ENCODE measurements around the gene CDK10.
"Not testable (repeated sequence)": the region's sequence is repeated elsewhere in the genome, so short reads cannot be mapped to it uniquely, and the experiment has no call there.

Gene CDK10

DNA sequence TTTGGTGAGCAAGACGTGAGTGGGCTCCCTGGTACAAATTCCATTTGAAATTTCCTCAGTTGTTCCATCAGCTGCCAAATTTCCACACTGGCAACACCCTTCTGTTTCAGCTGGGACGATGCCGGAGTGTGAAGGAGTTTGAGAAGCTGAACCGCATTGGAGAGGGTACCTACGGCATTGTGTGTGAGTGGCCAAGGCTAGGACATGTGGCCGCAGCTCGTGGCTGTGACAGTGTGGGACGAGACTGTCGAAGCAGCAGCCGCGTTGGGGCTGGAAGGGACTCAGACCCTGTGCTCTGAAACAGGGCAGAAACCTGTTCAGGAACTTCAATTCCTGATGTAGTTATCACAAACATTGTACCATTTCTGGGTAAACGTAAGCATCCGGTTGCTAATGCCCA is 2.7 kb downstream of the CDK10 start:
- H3K27ac ChIP-seq (ENCODE audit: low read length) = no peak overlapping the region

DNA sequence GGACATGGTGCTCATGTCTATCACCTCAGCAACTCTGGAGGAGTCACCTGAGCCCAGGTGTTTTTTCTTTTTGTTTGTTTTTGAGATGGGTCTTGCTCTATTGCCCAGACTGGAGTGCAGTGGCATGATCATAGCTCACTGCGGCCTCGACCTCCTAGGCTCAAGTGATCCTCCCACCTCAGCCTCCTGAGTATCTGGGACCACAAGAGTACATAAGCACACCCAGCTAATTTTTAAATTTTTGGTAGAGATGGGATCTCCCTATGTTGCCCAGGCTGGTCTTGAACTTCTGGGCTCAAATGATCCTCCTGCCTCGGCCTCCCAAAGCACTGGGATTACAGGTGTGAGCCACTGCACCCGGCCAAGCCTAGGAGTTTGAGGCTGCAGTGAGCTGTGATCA is 3.1 kb downstream of the CDK10 start:
- not testable (repeated sequence) for H3K9ac ChIP-seq (ENCODE audit: low read length in 2 of 2); H3K27ac ChIP-seq (ENCODE audit: low read length); H3K4me1 ChIP-seq (ENCODE audit: control insufficient read depth, insufficient read depth, low read length); H3K27me3 ChIP-seq (ENCODE audit: control insufficient read depth in 1 of 2, insufficient read depth in 2 of 2, low read length in 2 of 2); H3K9me3 ChIP-seq (ENCODE audit: control insufficient read depth in 2 of 2, low read length in 2 of 2); H3K4me3 ChIP-seq (ENCODE audit: low read length in 2 of 2)
- H3K36me3 ChIP-seq (ENCODE audit: control insufficient read depth in 2 of 2, insufficient read depth in 2 of 2, low read length in 2 of 2) = peaks cover 23 to 24% of the 10 kb centered on the region in 2 donors

More for the DNA sequence above, 2.7 kb downstream of the CDK10 start:
- Histone ChIP-seq H3K9me3 (ENCODE audit: control insufficient read depth in 2 of 2, low read length in 2 of 2) (no peaks in the 10 kb centered on the region), H3K27me3 (ENCODE audit: control insufficient read depth in 1 of 2, insufficient read depth in 2 of 2, low read length in 2 of 2) (no peaks in the 10 kb centered on the region), H3K4me3 (ENCODE audit: low read length in 2 of 2) (no peak overlapping the region), H3K4me1 (ENCODE audit: control insufficient read depth, insufficient read depth, low read length) (peaks cover 8% of the 10 kb centered on the region), H3K9ac (ENCODE audit: low read length in 2 of 2) (no peak overlapping the region), H3K36me3 (ENCODE audit: control insufficient read depth in 2 of 2, insufficient read depth in 2 of 2, low read length in 2 of 2) (peaks cover 20 to 21% of the 10 kb centered on the region in 2 donors)

DNA sequence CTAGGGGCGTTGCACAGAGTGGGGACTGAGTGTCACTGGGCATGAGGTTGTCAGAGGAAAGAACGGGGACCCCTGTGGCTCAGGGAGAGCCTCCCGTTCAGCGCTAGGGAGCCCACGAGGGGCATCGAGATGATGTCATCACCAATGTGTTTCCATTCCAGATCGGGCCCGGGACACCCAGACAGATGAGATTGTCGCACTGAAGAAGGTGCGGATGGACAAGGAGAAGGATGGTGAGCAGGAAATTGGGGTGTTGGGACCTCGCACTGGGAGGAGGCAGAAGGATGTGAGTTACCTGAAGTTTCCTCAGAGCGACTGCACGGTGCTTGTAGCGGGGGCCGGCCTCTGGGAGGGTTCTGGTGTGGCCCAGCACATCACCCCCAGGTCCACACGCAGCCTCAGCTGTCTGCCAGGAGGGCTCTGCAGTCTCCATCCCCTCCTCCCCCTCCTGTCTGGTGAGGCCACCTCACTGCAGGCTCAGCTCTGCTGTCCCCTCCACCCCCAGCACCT is 4.0 kb downstream of the CDK10 start:
- H3K4me1 ChIP-seq (ENCODE audit: control insufficient read depth, insufficient read depth, low read length) = peaks cover 8% of the 10 kb centered on the region
- no peak overlapping the region for H3K27ac ChIP-seq (ENCODE audit: low read length)
- peaks cover 23 to 24% of the 10 kb centered on the region in 2 donors for H3K36me3 ChIP-seq (ENCODE audit: control insufficient read depth in 2 of 2, insufficient read depth in 2 of 2, low read length in 2 of 2)
- H3K27me3 ChIP-seq (ENCODE audit: control insufficient read depth in 1 of 2, insufficient read depth in 2 of 2, low read length in 2 of 2) = no peaks in the 10 kb centered on the region
- H3K9me3 ChIP-seq (ENCODE audit: control insufficient read depth in 2 of 2, low read length in 2 of 2) = no peaks in the 10 kb centered on the region
- no peak overlapping the region for H3K9ac ChIP-seq (ENCODE audit: low read length in 2 of 2)
- H3K4me3 ChIP-seq (ENCODE audit: low read length in 2 of 2) = no peak overlapping the region

DNA sequence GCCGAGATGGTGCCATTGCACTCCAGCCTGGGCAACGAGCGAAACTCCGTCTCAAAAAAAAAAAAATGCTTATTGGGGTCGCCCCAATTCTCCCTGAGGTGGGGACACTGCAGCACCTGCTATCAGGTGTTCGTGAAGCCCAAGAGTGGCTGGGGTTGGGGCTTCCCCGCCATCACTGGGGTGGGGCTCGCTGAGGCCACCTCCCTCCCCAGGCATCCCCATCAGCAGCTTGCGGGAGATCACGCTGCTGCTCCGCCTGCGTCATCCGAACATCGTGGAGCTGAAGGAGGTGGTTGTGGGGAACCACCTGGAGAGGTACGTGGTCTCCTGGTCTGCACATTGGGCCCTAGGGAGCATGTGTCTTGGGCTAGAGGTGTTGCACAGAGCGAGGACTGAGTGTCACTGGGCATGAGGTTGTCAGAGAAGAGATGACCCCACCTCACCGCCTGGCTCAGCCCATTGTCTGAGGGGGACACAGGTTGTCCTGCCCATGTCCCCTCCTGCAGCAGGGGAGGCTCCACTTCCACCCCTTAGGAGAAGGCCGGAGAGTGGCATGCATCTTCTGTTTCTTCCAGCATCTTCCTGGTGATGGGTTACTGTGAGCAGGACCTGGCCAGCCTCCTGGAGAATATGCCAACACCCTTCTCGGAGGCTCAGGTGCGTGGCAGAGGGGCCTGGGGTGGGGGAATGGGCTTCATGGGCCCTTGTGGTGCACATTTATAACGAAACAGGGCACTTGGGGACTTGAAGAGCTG is 4.9 kb downstream of the CDK10 start:
- Histone ChIP-seq H3K36me3 (ENCODE audit: control insufficient read depth in 2 of 2, insufficient read depth in 2 of 2, low read length in 2 of 2) (peaks cover 23 to 24% of the 10 kb centered on the region in 2 donors), H3K4me1 (ENCODE audit: control insufficient read depth, insufficient read depth, low read length) (peaks cover 8% of the 10 kb centered on the region), H3K9ac (ENCODE audit: low read length in 2 of 2) (no peak overlapping the region), H3K27ac (ENCODE audit: low read length) (no peak overlapping the region), H3K27me3 (ENCODE audit: control insufficient read depth in 1 of 2, insufficient read depth in 2 of 2, low read length in 2 of 2) (no peaks in the 10 kb centered on the region), H3K9me3 (ENCODE audit: control insufficient read depth in 2 of 2, low read length in 2 of 2) (no peaks in the 10 kb centered on the region), H3K4me3 (ENCODE audit: low read length in 2 of 2) (no peak overlapping the region)

DNA sequence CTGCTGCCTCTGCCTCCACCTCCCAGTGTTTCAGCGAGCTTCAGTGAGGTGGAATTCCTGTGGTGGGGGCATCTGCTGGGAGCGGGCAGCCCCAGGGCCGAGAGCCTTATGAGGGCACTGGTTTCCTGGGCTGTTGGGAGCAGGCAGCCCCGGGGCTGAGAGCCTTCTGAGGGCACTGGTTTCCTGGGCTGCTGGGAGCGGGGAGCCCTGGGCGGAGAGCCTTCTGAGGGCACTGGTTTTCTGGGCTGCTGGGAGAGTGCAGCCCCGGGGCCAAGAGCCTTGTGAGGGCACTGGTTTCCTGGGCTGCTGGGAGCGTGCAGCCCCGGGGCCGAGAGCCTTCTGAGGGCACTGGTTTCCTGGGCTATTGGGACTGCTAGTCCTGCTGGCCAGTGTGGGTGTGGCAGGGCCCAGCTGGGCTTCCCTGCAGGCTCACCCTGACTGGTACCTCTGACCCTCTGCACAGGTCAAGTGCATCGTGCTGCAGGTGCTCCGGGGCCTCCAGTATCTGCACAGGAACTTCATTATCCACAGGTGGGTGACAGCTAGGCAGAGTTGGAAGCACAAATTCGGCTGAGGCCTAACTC is 5.6 kb downstream of the CDK10 start:
- no peak overlapping the region for H3K4me3 ChIP-seq (ENCODE audit: low read length in 2 of 2)
- peaks cover 8% of the 10 kb centered on the region for H3K4me1 ChIP-seq (ENCODE audit: control insufficient read depth, insufficient read depth, low read length)
- H3K9me3 ChIP-seq (ENCODE audit: control insufficient read depth in 2 of 2, low read length in 2 of 2) = no peaks in the 10 kb centered on the region
- H3K27me3 ChIP-seq (ENCODE audit: control insufficient read depth in 1 of 2, insufficient read depth in 2 of 2, low read length in 2 of 2) = no peaks in the 10 kb centered on the region
- no peak overlapping the region for H3K9ac ChIP-seq (ENCODE audit: low read length in 2 of 2)
- peaks cover 23 to 24% of the 10 kb centered on the region in 2 donors for H3K36me3 ChIP-seq (ENCODE audit: control insufficient read depth in 2 of 2, insufficient read depth in 2 of 2, low read length in 2 of 2)
- H3K27ac ChIP-seq (ENCODE audit: low read length) = no peak overlapping the region

DNA sequence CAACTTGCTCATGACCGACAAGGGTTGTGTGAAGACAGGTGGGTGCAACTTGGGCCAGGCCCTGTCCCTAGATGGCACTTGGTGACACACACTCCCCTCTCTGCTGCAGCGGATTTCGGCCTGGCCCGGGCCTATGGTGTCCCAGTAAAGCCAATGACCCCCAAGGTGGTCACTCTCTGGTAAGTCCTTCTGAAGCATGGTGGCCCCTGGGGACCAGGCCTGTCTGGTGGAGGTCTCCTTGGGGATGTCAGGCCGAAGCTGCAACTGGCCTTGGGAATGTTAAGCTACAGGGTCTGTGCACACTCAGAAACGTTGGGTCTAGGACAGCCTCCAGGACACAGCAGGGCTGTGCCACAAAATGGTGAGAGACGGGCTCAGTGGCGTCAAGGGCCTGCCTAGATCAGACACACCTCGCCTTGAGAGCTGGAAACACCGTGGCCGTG is 6.8 kb downstream of the CDK10 start:
- no peak overlapping the region for H3K9ac ChIP-seq (ENCODE audit: low read length in 2 of 2)
- no peaks in the 10 kb centered on the region for H3K9me3 ChIP-seq (ENCODE audit: control insufficient read depth in 2 of 2, low read length in 2 of 2)
- H3K4me3 ChIP-seq (ENCODE audit: low read length in 2 of 2) = no peak overlapping the region
- H3K27me3 ChIP-seq (ENCODE audit: control insufficient read depth in 1 of 2, insufficient read depth in 2 of 2, low read length in 2 of 2) = no peaks in the 10 kb centered on the region
- H3K36me3 ChIP-seq (ENCODE audit: control insufficient read depth in 2 of 2, insufficient read depth in 2 of 2, low read length in 2 of 2) = peaks cover 23 to 24% of the 10 kb centered on the region in 2 donors
- H3K27ac ChIP-seq (ENCODE audit: low read length) = no peak overlapping the region
- no peaks in the 10 kb centered on the region for H3K4me1 ChIP-seq (ENCODE audit: control insufficient read depth, insufficient read depth, low read length)

DNA sequence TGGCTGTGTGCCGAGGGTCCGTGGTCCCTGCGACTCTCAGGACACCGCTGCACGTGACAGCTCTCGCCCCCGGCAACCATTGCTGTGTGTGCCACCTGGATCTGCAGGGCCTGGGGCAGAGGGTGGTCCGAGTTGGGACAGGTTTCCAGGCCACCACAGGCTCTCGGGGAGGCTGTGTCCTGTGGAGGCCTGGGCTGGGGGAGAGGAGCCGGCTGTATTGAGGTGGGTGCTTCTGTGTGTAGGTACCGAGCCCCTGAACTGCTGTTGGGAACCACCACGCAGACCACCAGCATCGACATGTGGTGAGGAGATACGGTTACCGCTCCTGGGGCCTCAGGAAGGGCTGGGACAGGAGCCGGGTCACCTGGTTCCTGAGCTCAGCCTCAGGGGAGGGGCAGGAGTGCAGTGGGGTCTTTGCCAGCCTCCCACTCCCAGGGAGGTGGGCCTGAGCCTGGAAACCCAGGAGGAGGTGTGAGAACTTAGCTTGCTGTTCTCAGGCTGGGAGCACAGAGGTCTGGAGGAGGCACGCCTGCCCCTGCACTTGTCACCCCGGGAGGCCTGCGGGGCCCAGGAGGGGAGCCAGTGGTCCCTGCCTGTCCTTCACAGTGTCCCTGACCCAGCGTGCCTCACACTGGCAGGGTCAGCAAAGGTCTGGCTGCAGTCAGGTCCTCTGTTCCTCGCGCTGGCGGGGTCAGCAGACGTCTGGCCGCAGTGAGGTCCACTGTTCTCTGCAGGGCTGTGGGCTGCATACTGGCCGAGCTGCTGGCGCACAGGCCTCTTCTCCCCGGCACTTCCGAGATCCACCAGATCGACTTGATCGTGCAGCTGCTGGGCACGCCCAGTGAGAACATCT is 7.7 kb downstream of the CDK10 start:
- Histone ChIP-seq H3K27ac (ENCODE audit: low read length) (no peak overlapping the region), H3K4me1 (ENCODE audit: control insufficient read depth, insufficient read depth, low read length) (no peaks in the 10 kb centered on the region), H3K4me3 (ENCODE audit: low read length in 2 of 2) (no peak overlapping the region), H3K36me3 (ENCODE audit: control insufficient read depth in 2 of 2, insufficient read depth in 2 of 2, low read length in 2 of 2) (peaks cover 22 to 24% of the 10 kb centered on the region in 2 donors), H3K27me3 (ENCODE audit: control insufficient read depth in 1 of 2, insufficient read depth in 2 of 2, low read length in 2 of 2) (no peaks in the 10 kb centered on the region), H3K9ac (ENCODE audit: low read length in 2 of 2) (no peak overlapping the region), H3K9me3 (ENCODE audit: control insufficient read depth in 2 of 2, low read length in 2 of 2) (no peaks in the 10 kb centered on the region)

DNA sequence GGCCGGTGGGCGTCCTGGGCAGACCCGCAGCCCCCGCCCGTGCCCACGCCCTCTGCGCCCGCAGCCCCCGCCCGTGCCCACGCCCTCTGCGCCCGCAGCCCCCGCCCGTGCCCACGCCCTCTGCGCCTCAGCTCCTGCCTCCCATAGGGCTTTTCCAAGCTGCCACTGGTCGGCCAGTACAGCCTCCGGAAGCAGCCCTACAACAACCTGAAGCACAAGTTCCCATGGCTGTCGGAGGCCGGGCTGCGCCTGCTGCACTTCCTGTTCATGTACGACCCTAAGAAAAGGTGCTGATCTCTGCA is 8.2 kb downstream of the CDK10 start:
- not testable (repeated sequence) for H3K4me1 ChIP-seq (ENCODE audit: control insufficient read depth, insufficient read depth, low read length); H3K9ac ChIP-seq (ENCODE audit: low read length in 2 of 2); H3K27ac ChIP-seq (ENCODE audit: low read length); H3K27me3 ChIP-seq (ENCODE audit: control insufficient read depth in 1 of 2, insufficient read depth in 2 of 2, low read length in 2 of 2); H3K4me3 ChIP-seq (ENCODE audit: low read length in 2 of 2); H3K9me3 ChIP-seq (ENCODE audit: control insufficient read depth in 2 of 2, low read length in 2 of 2)
- H3K36me3 ChIP-seq (ENCODE audit: control insufficient read depth in 2 of 2, insufficient read depth in 2 of 2, low read length in 2 of 2) = peaks cover 20 to 24% of the 10 kb centered on the region in 2 donors

DNA sequence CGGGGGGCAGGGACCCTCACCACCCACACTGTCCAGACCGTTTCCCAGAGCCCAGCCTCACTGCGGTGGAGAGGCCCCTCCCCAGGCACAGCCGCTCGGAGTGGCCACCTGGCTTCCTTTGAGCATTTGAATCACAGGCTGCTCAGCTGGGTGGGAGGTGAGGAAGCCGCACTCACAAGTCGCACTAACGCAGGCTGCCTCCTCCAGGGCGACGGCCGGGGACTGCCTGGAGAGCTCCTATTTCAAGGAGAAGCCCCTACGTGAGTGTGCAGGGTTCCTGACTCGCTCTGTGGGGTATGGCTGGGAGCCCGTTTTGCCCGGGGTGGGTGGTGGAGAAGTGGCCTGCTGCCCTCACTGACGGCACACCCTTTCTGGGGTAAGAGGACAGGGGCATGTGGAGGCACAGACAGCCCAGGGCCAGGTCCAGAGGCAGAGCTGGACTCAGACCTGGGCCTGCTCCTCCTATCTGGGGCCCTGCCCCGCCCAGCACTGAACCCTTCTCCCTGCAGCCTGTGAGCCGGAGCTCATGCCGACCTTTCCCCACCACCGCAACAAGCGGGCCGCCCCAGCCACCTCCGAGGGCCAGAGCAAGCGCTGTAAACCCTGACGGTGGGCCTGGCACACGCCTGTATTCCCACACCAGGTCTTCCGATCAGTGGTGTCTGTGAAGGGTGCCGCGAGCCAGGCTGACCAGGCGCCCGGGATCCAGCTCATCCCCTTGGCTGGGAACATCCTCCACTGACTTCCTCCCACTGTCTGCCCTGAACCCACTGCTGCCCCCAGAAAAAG is 8.8 kb downstream of the CDK10 start:
- Histone ChIP-seq H3K9ac (ENCODE audit: low read length in 2 of 2) (no peak overlapping the region), H3K4me1 (ENCODE audit: control insufficient read depth, insufficient read depth, low read length) (peaks cover 2% of the 10 kb centered on the region), H3K4me3 (ENCODE audit: low read length in 2 of 2) (no peak overlapping the region), H3K9me3 (ENCODE audit: control insufficient read depth in 2 of 2, low read length in 2 of 2) (no peaks in the 10 kb centered on the region), H3K27me3 (ENCODE audit: control insufficient read depth in 1 of 2, insufficient read depth in 2 of 2, low read length in 2 of 2) (no peaks in the 10 kb centered on the region), H3K27ac (ENCODE audit: low read length) (no peak overlapping the region), H3K36me3 (ENCODE audit: control insufficient read depth in 2 of 2, insufficient read depth in 2 of 2, low read length in 2 of 2) (peaks cover 20 to 24% of the 10 kb centered on the region in 2 donors)

Measured in stomach smooth muscle (tissue), 2 donors.